PFSK-1 (cell line): Measurements from ENCODE around the gene PRKD1.

Experiments used
- POLR2AphosphoS5 ChIP-seq: IDR thresholded peaks from 2 replicates; pipeline ENCODE4 v1.6.1; 2012; ENCODE audit warnings: low read depth, mild to moderate bottlenecking, control low read depth, low read length, moderate library complexity
- TAF1 ChIP-seq: IDR thresholded peaks from 2 replicates; pipeline ENCODE4 v1.6.1; 2012; ENCODE audit warnings: low read length, control low read depth, borderline replicate concordance; ENCODE audit not compliant: insufficient read depth
- TF ChIP-seq, protein P1 (sequence below), 2 experiments: IDR thresholded peaks; 2 replicates each; pipeline versions ENCODE4 v1.6.1 to v1.8.0; 2011 to 2012; ENCODE audit warnings: low read depth in 2 of 2, low read length in 2 of 2, control low read depth in 1 of 2, inconsistent platforms in 1 of 2, mild to moderate bottlenecking in 1 of 2, moderate library complexity in 1 of 2; ENCODE audit not compliant: insufficient read depth in 1 of 2

DNA sequence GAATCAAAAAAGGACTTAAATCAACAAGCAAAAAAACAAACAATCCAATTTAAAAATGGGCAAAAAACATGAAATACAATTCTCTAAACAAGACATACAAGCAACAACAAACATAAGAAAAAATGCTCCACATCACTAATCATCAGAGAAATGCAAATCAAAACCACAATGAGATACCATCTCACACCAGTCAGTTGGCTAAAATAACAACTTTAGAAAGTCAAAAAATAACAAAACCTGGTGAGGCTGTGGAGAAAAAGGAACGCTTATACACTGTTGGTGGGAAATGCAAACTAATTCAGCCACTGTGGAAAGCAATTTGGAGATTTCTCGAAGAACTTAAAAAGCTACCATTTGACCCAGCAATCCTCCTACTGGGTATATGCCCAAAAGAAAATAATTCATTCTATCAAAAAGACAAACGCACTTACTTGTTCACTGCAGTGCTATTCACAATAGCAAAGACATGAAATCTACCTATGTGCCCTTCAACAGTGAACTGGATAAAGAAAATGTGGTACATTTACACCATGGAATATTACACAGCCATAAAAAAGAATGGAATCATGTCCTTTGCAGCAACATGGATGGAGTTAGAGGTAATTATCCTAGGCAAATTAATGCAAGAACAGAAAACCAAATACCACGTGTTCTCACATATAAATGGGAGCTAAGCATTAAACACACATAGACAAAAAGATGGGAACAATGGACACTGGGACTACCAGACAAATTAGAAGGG, 26.9 kb downstream of the PRKD1 start:
- TF ChIP-seq, protein P1, sequence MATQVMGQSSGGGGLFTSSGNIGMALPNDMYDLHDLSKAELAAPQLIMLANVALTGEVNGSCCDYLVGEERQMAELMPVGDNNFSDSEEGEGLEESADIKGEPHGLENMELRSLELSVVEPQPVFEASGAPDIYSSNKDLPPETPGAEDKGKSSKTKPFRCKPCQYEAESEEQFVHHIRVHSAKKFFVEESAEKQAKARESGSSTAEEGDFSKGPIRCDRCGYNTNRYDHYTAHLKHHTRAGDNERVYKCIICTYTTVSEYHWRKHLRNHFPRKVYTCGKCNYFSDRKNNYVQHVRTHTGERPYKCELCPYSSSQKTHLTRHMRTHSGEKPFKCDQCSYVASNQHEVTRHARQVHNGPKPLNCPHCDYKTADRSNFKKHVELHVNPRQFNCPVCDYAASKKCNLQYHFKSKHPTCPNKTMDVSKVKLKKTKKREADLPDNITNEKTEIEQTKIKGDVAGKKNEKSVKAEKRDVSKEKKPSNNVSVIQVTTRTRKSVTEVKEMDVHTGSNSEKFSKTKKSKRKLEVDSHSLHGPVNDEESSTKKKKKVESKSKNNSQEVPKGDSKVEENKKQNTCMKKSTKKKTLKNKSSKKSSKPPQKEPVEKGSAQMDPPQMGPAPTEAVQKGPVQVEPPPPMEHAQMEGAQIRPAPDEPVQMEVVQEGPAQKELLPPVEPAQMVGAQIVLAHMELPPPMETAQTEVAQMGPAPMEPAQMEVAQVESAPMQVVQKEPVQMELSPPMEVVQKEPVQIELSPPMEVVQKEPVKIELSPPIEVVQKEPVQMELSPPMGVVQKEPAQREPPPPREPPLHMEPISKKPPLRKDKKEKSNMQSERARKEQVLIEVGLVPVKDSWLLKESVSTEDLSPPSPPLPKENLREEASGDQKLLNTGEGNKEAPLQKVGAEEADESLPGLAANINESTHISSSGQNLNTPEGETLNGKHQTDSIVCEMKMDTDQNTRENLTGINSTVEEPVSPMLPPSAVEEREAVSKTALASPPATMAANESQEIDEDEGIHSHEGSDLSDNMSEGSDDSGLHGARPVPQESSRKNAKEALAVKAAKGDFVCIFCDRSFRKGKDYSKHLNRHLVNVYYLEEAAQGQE (IDR thresholded peaks at IDR 0.05; ENCODE audit: insufficient read depth in 1 of 2, low read depth in 2 of 2, low read length in 2 of 2): no peak
- TF ChIP-seq POLR2AphosphoS5 (no peak), TAF1 (no peak)
